ENCODE measurements around the gene LARP6. TPM values are rescaled to one million over a fixed set of nuclear protein-coding genes. Genes with fewer than 3 reads are reported as not detected.

Gene LARP6
- total RNA-seq, 2 experiments from 2014 or later = not detected

GRCh38 chr15:70882361-70882760 lies 28.4 kb upstream of the LARP6 start:
- Histone ChIP-seq H2AFZ (ENCODE audit: low read length) (no peak overlapping the region), H3K9me3 (ENCODE audit: low read length) (no peaks in the 10 kb centered on the region), H3K4me2 (ENCODE audit: low read length) (no peak overlapping the region), H3K4me1 (ENCODE audit: insufficient read depth, low read length, poor library complexity, severe bottlenecking) (no peaks in the 10 kb centered on the region), H3K27ac (ENCODE audit: low read depth, low read length, poor library complexity, severe bottlenecking) (no peak overlapping the region), H3K36me3 (ENCODE audit: insufficient read depth, low read length) (no peaks in the 10 kb centered on the region), H3K4me3 (ENCODE audit: low read depth, low read length, poor library complexity, severe bottlenecking) (no peak overlapping the region), H4K20me1 (ENCODE audit: insufficient read depth, low read length) (no peaks in the 10 kb centered on the region), H3K9me2 (ENCODE audit: insufficient read depth, low read length) (no peaks in the 10 kb centered on the region), H3K79me2 (ENCODE audit: insufficient read depth, low read depth, low read length) (no peaks in the 10 kb centered on the region)
- BruUV-seq (replicated peaks) = no TSS peak
- ChIA-PET POLR2A (no interaction called here), CTCF (ENCODE audit: unreplicated experiment) (no interaction called here)
- TF ChIP-seq, protein P1, sequence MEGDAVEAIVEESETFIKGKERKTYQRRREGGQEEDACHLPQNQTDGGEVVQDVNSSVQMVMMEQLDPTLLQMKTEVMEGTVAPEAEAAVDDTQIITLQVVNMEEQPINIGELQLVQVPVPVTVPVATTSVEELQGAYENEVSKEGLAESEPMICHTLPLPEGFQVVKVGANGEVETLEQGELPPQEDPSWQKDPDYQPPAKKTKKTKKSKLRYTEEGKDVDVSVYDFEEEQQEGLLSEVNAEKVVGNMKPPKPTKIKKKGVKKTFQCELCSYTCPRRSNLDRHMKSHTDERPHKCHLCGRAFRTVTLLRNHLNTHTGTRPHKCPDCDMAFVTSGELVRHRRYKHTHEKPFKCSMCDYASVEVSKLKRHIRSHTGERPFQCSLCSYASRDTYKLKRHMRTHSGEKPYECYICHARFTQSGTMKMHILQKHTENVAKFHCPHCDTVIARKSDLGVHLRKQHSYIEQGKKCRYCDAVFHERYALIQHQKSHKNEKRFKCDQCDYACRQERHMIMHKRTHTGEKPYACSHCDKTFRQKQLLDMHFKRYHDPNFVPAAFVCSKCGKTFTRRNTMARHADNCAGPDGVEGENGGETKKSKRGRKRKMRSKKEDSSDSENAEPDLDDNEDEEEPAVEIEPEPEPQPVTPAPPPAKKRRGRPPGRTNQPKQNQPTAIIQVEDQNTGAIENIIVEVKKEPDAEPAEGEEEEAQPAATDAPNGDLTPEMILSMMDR (conservative IDR thresholded peaks at IDR 0.05; ENCODE audit: low read length) = no peak
- no peak for TF ChIP-seq EZH2phosphoT487 (IDR thresholded peaks at IDR 0.05; ENCODE audit: borderline replicate concordance, low read depth, low read length)
- DNase-seq (ENCODE audit: low spot score) = no peak
- intact Hi-C loops (cut with micrococcal nuclease; ENCODE audit: unreplicated experiment) = no loop called here

GRCh38 chr15:70880781-70881180 lies 26.8 kb upstream of the LARP6 start:
- no peak overlapping the region for H2AFZ ChIP-seq (ENCODE audit: low read length)
- no peaks in the 10 kb centered on the region for H4K20me1 ChIP-seq (ENCODE audit: insufficient read depth, low read length)
- no peak overlapping the region for H3K27ac ChIP-seq (ENCODE audit: low read depth, low read length, poor library complexity, severe bottlenecking)
- no peaks in the 10 kb centered on the region for H3K36me3 ChIP-seq (ENCODE audit: insufficient read depth, low read length)
- no peak overlapping the region for H3K4me3 ChIP-seq (ENCODE audit: low read depth, low read length, poor library complexity, severe bottlenecking)
- no peaks in the 10 kb centered on the region for H3K9me3 ChIP-seq (ENCODE audit: low read length)
- DNase-seq (ENCODE audit: low spot score) = no peak
- H3K9me2 ChIP-seq (ENCODE audit: insufficient read depth, low read length) = no peaks in the 10 kb centered on the region
- ChIA-PET CTCF (ENCODE audit: unreplicated experiment) (no interaction called here), POLR2A (no interaction called here)
- BruUV-seq (replicated peaks) = no TSS peak
- intact Hi-C loops (cut with micrococcal nuclease; ENCODE audit: unreplicated experiment) = no loop called here
- no peak overlapping the region for H3K4me2 ChIP-seq (ENCODE audit: low read length)
- TF ChIP-seq EZH2phosphoT487 (IDR thresholded peaks at IDR 0.05; ENCODE audit: borderline replicate concordance, low read depth, low read length) = no peak
- TF ChIP-seq, protein P1 (conservative IDR thresholded peaks at IDR 0.05; ENCODE audit: low read length) = no peak
- H3K79me2 ChIP-seq (ENCODE audit: insufficient read depth, low read depth, low read length) = no peaks in the 10 kb centered on the region
- no peaks in the 10 kb centered on the region for H3K4me1 ChIP-seq (ENCODE audit: insufficient read depth, low read length, poor library complexity, severe bottlenecking)

- Histone ChIP-seq H3K4me1 (ENCODE audit: insufficient read depth, low read length, poor library complexity, severe bottlenecking) (no peaks in the 10 kb centered on the region), H4K20me1 (ENCODE audit: insufficient read depth, low read length) (no peaks in the 10 kb centered on the region), H3K36me3 (ENCODE audit: insufficient read depth, low read length) (no peaks in the 10 kb centered on the region), H3K9me2 (ENCODE audit: insufficient read depth, low read length) (no peaks in the 10 kb centered on the region), H3K9me3 (ENCODE audit: low read length) (no peaks in the 10 kb centered on the region), H3K4me3 (ENCODE audit: low read depth, low read length, poor library complexity, severe bottlenecking) (no peak overlapping the region), H2AFZ (ENCODE audit: low read length) (no peak overlapping the region), H3K4me2 (ENCODE audit: low read length) (no peak overlapping the region), H3K79me2 (ENCODE audit: insufficient read depth, low read depth, low read length) (no peaks in the 10 kb centered on the region), H3K27ac (ENCODE audit: low read depth, low read length, poor library complexity, severe bottlenecking) (no peak overlapping the region)
- DNase-seq (ENCODE audit: low spot score) = no peak
- POLR2A ChIA-PET = no interaction called here
- intact Hi-C loops (cut with micrococcal nuclease; ENCODE audit: unreplicated experiment) = no loop called here
- CTCF ChIA-PET (ENCODE audit: unreplicated experiment) = no interaction called here
- BruUV-seq (replicated peaks) = no TSS peak
- no peak for TF ChIP-seq EZH2phosphoT487 (IDR thresholded peaks at IDR 0.05; ENCODE audit: borderline replicate concordance, low read depth, low read length)
- TF ChIP-seq, protein P1 (conservative IDR thresholded peaks at IDR 0.05; ENCODE audit: low read length) = no peak
These were observed 25.4 kb upstream of the LARP6 start for GRCh38 chr15:70879401-70879800.
